ENCODE data around the gene PITPNM3. TPM values are rescaled to one million over a fixed set of nuclear protein-coding genes. Genes with fewer than 3 reads are reported as not detected.

The PITPNM3 gene
- total RNA-seq, 4 donors from 2014 or later: 12.7 to 51.6 (median 29.7) TPM

DNA sequence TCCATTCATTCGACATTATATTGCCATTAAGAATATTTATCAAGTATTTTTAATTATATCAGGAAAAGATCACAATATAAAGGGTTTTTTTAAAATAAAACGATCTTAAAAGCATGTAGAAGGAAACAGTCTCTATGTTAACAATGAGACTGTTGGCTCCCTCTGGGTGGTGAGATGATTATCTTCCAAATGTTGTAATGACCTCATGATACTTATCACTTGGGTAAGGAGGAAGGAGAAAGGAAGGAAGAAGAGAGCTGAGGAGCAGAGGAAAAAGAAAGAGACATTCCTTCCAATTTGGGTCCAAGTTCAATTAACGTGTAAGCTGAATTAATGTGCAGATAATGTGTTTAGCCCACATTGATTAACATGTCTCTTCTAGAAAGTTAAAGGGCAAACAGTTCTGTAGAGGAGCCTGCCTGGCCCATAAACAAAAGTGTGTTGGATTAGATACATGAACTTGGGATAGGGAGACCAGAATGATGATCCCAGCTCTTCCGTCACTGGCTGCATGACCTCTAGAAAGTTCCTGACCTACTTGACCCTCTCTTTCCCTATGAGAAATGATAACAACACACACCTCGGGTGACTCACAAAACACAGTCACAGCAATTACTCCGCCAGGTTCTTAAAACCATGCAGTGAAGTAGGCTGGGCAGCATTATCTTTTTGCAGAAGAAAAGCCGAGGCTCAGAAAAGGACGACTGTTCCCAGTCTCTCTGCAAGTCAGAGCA lies 80.1 kb downstream of the PITPNM3 start:
- no peak for DNase-seq
- Histone ChIP-seq H3K4me3 (no peak overlapping the region), H3K9me3 (no peaks in the 10 kb centered on the region), H3K27me3 (no peaks in the 10 kb centered on the region), H3K36me3 (no peaks in the 10 kb centered on the region), H3K4me1 (peaks cover 0 to 3% (median 0%) of the 10 kb centered on the region in 4 donors), H3K27ac (peak overlapping the region in 1 of 4 donors; percentile 45)
- TF ChIP-seq EP300 (IDR thresholded peaks at IDR 0.05; ENCODE audit: low read depth) (no peak), POLR2A (IDR thresholded peaks at IDR 0.05) (no peak), POLR2AphosphoS5 (IDR thresholded peaks at IDR 0.05) (no peak)
- TF ChIP-seq, protein P1, sequence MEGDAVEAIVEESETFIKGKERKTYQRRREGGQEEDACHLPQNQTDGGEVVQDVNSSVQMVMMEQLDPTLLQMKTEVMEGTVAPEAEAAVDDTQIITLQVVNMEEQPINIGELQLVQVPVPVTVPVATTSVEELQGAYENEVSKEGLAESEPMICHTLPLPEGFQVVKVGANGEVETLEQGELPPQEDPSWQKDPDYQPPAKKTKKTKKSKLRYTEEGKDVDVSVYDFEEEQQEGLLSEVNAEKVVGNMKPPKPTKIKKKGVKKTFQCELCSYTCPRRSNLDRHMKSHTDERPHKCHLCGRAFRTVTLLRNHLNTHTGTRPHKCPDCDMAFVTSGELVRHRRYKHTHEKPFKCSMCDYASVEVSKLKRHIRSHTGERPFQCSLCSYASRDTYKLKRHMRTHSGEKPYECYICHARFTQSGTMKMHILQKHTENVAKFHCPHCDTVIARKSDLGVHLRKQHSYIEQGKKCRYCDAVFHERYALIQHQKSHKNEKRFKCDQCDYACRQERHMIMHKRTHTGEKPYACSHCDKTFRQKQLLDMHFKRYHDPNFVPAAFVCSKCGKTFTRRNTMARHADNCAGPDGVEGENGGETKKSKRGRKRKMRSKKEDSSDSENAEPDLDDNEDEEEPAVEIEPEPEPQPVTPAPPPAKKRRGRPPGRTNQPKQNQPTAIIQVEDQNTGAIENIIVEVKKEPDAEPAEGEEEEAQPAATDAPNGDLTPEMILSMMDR (IDR thresholded peaks at IDR 0.05): no peak
- 71 to 81% methylated on average over 3 to 8 of the region's 8 CpGs for WGBS, 2 donors (ENCODE audit: low coverage in 1 of 2)
- intact Hi-C loops (cut with DNase I; ENCODE audit: low total_unique reads) (loop anchor here (10.0 kb wide), 2 partner anchors 89 to 139 kb away; no protein-coding TSS in a partner anchor), in situ Hi-C loops (cut with MboI; ENCODE audit: low pct_ligation_motif_present in 1 of 4, low pct_unique_long_range_greater_than_20kb in 1 of 4, low sequenced_read_pairs in 3 of 4) (no loop called here)

DNA sequence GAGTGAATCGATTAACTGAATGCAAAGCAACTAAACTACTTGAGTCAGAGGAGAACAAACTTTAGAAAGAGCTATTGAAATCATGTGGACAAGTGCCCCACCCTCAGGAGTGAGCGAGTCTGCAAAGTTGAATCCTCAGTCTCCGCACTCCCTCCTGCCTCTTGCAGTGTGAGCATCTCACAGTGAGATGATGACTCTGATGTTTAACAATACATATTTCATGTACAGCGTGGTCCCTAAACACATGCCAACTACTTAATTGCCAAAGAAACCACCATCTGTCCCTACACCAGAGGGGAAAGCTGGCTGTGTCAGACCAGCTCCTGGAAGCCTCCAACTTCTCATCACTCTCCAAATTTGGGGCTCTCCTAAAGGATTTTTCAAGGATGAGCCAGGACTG lies 80.9 kb downstream of the PITPNM3 start:
- in situ Hi-C loops (cut with MboI; ENCODE audit: low pct_ligation_motif_present in 1 of 4, low pct_unique_long_range_greater_than_20kb in 1 of 4, low sequenced_read_pairs in 3 of 4) (no loop called here), intact Hi-C loops (cut with DNase I; ENCODE audit: low total_unique reads) (loop anchor here (10.0 kb wide), 2 partner anchors 89 to 139 kb away; no protein-coding TSS in a partner anchor)
- no peaks in the 10 kb centered on the region for H3K9me3 ChIP-seq
- no peaks in the 10 kb centered on the region for H3K36me3 ChIP-seq
- 78 to 100% methylated on average over 2 to 4 of the region's 4 CpGs for WGBS, 2 donors (ENCODE audit: low coverage in 1 of 2)
- H3K27me3 ChIP-seq: no peaks in the 10 kb centered on the region
- TF ChIP-seq POLR2AphosphoS5 (IDR thresholded peaks at IDR 0.05) (no peak), POLR2A (IDR thresholded peaks at IDR 0.05) (no peak), EP300 (IDR thresholded peaks at IDR 0.05; ENCODE audit: low read depth) (no peak)
- TF ChIP-seq, protein P1 (IDR thresholded peaks at IDR 0.05): no peak
- no peak overlapping the region for H3K4me3 ChIP-seq
- peaks cover 0 to 3% (median 0%) of the 10 kb centered on the region in 4 donors for H3K4me1 ChIP-seq
- DNase-seq: no peak
- peak overlapping the region in 1 of 4 donors; percentile 45 for H3K27ac ChIP-seq

DNA sequence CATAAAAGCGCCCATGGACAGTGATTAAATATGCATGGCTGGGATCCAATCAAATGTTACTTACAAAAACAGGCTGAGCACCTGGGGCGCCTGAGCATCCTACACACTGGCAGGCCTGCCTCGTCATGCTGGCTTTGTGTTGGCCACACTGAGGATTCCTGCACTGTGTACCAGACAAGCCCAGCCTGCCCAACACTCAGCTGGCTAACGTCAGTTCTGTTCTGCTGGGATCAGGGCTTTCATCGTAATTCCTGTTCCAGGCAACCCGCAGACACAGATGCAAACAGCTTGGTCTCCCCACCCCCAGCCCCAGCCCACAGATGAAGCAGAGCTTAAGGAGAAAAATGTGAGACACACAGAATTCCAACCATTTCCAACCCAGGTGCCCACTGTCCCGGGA lies 81.4 kb downstream of the PITPNM3 start:
- Histone ChIP-seq H3K4me3 (no peak overlapping the region), H3K27me3 (no peaks in the 10 kb centered on the region), H3K27ac (peak overlapping the region in 1 of 4 donors; percentile 45), H3K9me3 (no peaks in the 10 kb centered on the region), H3K36me3 (no peaks in the 10 kb centered on the region), H3K4me1 (peaks cover 0 to 3% (median 0%) of the 10 kb centered on the region in 4 donors)
- 85% methylated on average over 7 of the region's 7 CpGs; no CpG with 5 or more reads in 1 of the 2 donors for WGBS, 2 donors (ENCODE audit: low coverage in 1 of 2)
- DNase-seq: no peak
- TF ChIP-seq POLR2A (IDR thresholded peaks at IDR 0.05) (no peak), POLR2AphosphoS5 (IDR thresholded peaks at IDR 0.05) (no peak), EP300 (IDR thresholded peaks at IDR 0.05; ENCODE audit: low read depth) (no peak)
- TF ChIP-seq, protein P1 (IDR thresholded peaks at IDR 0.05): no peak
- in situ Hi-C loops (cut with MboI; ENCODE audit: low pct_ligation_motif_present in 1 of 4, low pct_unique_long_range_greater_than_20kb in 1 of 4, low sequenced_read_pairs in 3 of 4): loop anchor here in 3 of 4 donors (25.0 kb wide), 1 partner anchor 162 kb away; the partner anchor contains the start of genes KIAA0753 (in 3 of the 3) and TXNDC17 (in 3 of the 3)
- intact Hi-C loops (cut with DNase I; ENCODE audit: low total_unique reads): loop anchor here (10.0 kb wide), 2 partner anchors 90 to 140 kb away; no protein-coding TSS in a partner anchor

DNA sequence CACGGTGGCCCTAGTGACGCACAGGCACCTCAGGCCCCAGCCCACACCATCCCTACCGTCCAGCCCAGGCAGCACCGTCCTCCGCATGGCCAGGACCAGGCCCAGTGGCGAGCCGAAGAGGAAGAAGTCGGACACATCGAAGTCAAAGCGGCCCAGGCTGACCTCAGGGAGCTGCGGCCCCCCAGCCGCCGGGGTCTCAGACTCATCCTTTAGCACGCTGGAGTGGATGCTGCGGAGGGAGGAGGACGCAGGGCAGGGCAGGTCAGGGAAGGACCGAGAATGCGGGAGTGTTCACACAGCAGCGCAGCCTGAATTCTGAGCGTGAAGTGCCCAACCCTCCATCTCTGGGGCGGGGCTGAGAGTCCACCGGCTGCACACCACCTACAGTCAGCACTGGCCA lies 82.0 kb downstream of the PITPNM3 start:
- no peaks in the 10 kb centered on the region for H3K9me3 ChIP-seq
- intact Hi-C loops (cut with DNase I; ENCODE audit: low total_unique reads): loop anchor here (10.0 kb wide), 2 partner anchors 90 to 140 kb away; no protein-coding TSS in a partner anchor
- no peak for DNase-seq
- in situ Hi-C loops (cut with MboI; ENCODE audit: low pct_ligation_motif_present in 1 of 4, low pct_unique_long_range_greater_than_20kb in 1 of 4, low sequenced_read_pairs in 3 of 4): loop anchor here in 3 of 4 donors (25.0 kb wide), 1 partner anchor 163 kb away; the partner anchor contains the start of genes KIAA0753 (in 3 of the 3) and TXNDC17 (in 3 of the 3)
- H3K27ac ChIP-seq: peak overlapping the region in 1 of 4 donors; percentile 24
- H3K4me1 ChIP-seq: peaks cover 0 to 3% (median 0%) of the 10 kb centered on the region in 4 donors
- no peak overlapping the region for H3K4me3 ChIP-seq
- TF ChIP-seq, protein P1 (IDR thresholded peaks at IDR 0.05): no peak
- no peak for TF ChIP-seq EP300 (IDR thresholded peaks at IDR 0.05; ENCODE audit: low read depth)
- no peak for TF ChIP-seq POLR2AphosphoS5 (IDR thresholded peaks at IDR 0.05)
- no peak for TF ChIP-seq POLR2A (IDR thresholded peaks at IDR 0.05)
- no peaks in the 10 kb centered on the region for H3K27me3 ChIP-seq
- no peaks in the 10 kb centered on the region for H3K36me3 ChIP-seq
- 87 to 88% methylated on average over 12 to 22 of the region's 22 CpGs for WGBS, 2 donors (ENCODE audit: low coverage in 1 of 2)

Measured in transverse colon (tissue), 4 donors.